GM04504 (cell line): Measurements from ENCODE around the gene CAMSAP3.
"Not testable (repeated sequence)": the region's sequence is repeated elsewhere in the genome, so short reads cannot be mapped to it uniquely, and the experiment has no call there.

Experiments
- DNase-seq: peaks from one replicate; pipeline ENCODE4 v3.0.0-alpha.2; 2012; ENCODE audit warnings: low read depth

The CAMSAP3 gene

GRCh38 chr19:7635670-7636069 lies 40.0 kb downstream of the CAMSAP3 start:
- DNase-seq, result no peak

DNA sequence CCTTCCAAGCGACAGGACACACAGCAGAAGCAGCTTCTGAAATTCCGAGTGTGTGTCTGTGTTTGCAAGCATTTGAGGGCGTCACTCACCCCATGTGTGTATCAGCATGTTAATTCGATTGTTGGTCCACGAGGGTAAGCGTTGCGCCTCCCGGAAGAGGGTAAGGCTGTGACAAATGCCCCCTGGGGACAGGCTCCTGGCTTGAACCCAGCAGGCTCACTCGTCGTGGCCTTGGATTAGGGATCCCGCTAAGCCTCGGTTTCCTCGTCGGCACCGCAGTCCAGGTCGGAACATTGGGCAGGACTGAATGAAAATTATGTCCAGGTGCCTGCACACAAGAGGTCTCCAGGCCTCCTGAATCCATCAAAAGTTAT lies 40.6 kb downstream of the CAMSAP3 start:
- no peak for DNase-seq

GRCh38 chr19:7636691-7637373 lies 41.2 kb downstream of the CAMSAP3 start, which contains the start of gene STXBP2:
STXBP2 (plus strand) TSS chr19:7637110; CDS start chr19:7637150, 40 bp downstream.
- no peak for DNase-seq

DNA sequence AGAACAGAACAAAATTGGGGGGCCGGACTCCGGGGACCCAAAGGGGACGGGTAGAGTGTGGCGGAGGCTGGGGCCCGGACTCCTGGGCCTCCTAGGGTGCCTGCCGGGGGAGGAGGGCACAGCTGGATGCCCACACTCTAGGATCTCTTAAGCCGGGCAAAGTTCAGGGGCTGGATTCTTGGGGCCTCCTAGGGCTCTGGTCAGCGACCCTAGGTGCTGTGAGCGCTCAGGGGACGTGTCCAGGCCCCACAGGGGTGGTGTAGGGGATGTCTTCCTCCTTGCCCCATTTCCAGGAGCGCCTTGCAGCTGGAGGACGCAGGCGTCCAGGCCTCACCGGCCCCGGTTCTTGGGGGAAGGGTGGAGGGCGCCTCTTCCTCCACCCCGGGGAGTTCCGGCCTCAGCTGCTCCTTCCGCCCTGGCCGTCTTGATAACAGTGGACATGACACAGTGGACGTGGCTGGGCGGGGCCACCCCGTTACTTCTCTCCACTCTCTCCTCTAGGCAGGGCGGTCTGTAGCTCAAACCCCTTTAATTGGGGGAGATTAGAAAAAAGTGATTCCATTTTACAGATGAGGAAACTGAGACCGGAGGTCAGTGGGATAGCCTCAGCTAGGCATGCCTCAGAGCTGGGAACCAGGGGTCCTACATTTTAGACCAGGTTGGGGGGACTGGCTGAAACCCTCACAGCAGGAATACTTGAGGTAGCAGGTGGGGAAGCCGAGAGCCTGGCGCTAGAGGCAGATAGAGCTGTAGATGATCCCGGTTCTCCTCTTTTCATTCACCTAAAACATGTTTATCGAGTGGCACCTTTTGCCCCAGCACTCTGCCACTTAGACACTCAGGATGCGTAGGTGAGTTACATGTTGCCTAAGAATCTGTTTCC lies 42.0 kb downstream of the CAMSAP3 start:
- DNase-seq, result no peak

DNA sequence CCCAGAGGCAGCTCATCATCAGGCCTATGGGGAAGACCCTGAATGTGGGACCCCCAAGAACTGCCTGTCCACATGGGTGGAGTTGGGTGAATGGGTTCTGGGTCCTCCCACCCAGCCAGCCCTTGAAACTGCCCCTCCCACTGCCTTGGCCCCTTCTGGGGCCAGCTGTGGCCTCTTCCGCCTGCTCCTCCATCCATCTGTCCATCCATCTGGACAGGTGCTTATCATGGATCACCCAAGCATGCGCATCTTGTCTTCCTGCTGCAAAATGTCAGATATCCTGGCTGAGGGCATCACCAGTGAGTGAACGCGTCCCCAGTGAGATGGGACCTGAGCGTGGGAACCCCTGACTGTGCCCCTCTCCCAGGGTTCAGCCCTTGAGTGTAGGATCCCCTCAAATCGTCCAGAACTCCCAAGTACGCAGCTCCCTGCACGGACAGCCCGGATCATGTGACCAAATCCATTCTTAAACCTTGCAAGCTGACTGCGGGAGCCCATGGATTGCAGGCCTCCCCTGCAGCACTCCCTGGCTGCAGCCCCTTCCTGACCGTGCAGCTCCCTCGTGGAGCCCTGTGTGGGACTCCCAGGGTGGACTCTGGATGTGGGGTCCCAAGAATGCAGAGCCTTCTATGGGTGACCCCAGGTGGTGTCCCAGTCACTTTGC lies 43.3 kb downstream of the CAMSAP3 start:
- no peak for DNase-seq

GRCh38 chr19:7639863-7640348 lies 44.2 kb downstream of the CAMSAP3 start:
- DNase-seq, result no peak

GRCh38 chr19:7640803-7641202 lies 45.1 kb downstream of the CAMSAP3 start:
- DNase-seq, result no peak

DNA sequence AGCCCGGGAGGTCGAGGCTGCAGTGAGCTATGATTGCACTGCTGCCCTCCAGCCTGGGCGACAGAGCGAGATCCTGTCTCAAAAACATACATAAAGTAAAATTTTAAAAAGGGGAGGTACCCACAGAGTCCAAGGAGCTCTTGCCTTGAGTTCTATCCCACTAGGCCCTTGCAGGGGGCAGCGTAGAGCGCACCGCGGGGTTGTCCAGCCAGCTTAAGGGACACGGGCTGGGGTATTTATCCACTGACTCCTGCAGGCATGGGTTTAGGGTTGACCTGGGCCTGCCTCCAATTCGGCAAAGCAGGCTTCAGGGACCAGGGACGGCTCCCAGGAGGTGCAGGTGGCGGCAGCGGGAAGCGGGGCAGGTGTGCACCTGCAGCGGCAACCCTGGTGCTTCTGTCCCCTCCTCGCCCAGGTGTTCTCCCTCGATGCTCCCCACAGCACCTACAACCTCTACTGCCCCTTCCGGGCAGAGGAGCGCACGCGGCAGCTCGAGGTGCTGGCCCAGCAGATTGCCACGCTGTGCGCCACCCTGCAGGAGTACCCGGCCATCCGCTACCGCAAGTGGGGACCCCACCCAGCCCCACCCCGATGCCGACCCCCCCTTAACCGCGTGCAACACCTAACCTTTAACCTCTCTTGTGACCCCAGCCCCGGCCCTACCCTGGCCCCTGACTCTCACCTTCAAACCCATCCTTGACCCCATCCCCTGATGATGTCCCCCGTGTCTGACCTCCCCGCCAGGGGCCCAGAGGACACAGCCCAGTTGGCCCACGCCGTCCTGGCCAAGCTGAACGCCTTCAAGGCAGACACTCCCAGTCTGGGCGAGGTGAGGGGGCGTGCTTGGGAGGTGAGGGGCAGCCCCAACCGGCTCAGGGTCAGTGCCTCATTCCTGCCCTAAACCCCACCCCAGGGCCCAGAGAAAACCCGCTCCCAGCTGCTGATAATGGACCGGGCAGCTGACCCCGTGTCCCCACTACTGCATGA lies 45.9 kb downstream of the CAMSAP3 start:
- no peak for DNase-seq

DNA sequence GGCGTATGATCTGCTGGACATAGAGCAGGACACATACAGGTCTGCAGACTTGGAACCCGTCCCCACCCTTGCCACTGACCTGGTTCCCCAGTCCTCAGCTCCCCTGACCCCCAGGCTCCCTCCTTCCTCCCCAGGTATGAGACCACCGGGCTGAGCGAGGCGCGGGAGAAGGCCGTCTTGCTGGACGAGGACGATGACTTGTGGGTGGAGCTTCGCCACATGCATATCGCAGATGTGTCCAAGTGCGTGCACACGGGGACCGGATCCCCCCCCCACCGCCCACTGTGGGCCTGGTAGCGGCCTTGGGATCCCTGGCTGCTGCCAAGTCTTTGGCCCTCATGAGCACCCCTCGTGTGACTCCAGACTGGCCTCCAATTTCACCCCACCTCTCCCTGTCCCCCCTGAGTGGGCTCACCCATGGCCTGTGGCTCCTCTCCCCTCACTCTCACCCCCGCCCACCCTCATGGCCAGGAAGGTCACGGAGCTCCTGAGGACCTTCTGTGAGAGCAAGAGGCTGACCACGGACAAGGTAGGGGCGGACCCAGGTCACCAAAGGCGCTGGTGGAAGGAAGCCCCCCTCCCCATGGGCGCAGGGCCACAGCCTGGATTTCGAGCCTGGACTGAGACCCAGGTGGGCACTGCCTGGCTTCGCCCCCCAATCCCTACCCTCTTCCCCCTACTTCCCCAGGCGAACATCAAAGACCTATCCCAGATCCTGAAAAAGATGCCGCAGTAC lies 46.8 kb downstream of the CAMSAP3 start:
- no peak for DNase-seq

- DNase-seq, result no peak
Measured at GRCh38 chr19:7643031-7643415, 47.4 kb downstream of the CAMSAP3 start.

- DNase-seq, result not testable (repeated sequence)
Measured at GRCh38 chr19:7643629-7644549, 48.2 kb downstream of the CAMSAP3 start.

DNA sequence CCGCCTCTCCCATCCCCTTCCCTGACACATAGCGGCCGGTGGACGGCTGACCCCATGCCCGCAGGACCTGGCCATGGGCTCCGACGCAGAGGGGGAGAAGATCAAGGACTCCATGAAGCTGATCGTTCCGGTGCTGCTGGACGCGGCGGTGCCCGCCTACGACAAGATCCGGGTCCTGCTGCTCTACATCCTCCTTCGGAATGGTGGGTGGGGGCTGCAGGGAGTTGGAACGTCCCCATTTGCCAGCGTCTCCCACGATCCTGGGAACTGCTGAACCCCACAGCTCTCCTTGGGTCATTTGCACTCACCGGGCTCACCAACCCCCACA lies 48.9 kb downstream of the CAMSAP3 start:
- no peak for DNase-seq

DNA sequence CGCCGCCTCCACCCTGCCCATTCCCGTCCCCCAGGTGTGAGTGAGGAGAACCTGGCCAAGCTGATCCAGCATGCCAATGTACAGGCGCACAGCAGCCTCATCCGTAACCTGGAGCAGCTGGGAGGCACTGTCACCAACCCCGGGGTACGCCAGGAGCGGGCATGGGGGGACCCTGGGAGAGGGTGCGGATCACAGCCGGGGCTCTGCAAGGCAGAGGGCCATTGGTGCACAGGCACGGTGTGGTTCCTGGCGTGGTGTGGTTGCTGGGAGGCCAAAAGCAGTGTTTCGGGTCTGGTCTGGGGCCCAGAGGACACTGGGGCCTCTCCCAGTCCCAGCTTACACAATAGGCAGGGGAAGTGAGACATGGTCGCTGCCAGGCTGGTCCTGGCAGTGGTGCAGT lies 49.5 kb downstream of the CAMSAP3 start:
- DNase-seq, result no peak

DNA sequence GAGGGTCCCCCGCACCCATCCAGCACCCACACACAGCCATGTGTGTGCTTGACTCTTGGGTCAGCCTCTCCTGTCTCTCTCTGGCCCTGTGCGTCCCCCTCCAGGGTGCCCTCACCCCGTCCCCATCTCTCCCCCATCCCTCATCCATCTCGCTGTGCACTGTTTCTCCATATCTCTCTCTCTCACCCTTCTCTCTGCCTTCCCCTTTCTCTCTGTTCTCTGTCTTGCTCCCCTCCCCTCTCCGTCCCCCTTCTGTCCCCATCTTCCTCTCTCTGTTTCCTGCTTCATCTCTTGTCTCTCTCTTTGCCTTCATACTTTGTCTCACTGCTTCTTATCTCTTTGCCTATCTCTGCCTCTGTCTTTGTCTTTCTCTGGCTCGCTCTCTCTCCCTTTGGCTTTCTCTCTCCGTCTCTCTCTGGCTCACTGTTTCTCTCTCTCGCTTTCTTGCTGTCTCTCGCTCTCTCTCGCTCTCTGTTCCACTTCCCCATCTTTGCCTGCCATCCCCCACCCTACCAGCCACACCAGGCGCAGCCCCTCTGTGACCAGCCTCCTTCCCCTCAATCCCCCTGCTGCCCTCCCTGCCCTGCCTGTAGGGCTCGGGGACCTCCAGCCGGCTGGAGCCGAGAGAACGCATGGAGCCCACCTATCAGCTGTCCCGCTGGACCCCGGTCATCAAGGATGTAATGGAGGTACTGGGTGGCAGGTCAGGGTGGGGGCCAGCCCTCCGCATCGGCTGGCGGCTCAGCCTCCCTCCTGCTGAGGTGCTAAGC lies 50.2 kb downstream of the CAMSAP3 start:
- DNase-seq, result no peak

GRCh38 chr19:7646426-7646700 lies 50.7 kb downstream of the CAMSAP3 start:
- DNase-seq, result no peak

- DNase-seq, result no peak
Measured at GRCh38 chr19:7647156-7647555, 51.5 kb downstream of the CAMSAP3 start.

GRCh38 chr19:7648265-7649014 lies 52.8 kb downstream of the CAMSAP3 start:
- DNase-seq, result no peak

GRCh38 chr19:7650148-7650547 lies 54.5 kb downstream of the CAMSAP3 start:
- no peak for DNase-seq
